Stimulated activated CD4-positive, alpha-beta T cell treated with anti-CD3 and anti-CD28 coated beads, Interleukin-4, amount 100 ng/mL, for 24 hours (primary cell): Measurements from ENCODE around the gene PI4KA.
"Not testable (repeated sequence)": the region's sequence is repeated elsewhere in the genome, so short reads cannot be mapped to it uniquely, and the experiment has no call there.

ENCODE experiments used
- DNase-seq: peaks from one replicate; pipeline ENCODE4 v3.0.0-alpha.2; 2020

The PI4KA gene

DNA sequence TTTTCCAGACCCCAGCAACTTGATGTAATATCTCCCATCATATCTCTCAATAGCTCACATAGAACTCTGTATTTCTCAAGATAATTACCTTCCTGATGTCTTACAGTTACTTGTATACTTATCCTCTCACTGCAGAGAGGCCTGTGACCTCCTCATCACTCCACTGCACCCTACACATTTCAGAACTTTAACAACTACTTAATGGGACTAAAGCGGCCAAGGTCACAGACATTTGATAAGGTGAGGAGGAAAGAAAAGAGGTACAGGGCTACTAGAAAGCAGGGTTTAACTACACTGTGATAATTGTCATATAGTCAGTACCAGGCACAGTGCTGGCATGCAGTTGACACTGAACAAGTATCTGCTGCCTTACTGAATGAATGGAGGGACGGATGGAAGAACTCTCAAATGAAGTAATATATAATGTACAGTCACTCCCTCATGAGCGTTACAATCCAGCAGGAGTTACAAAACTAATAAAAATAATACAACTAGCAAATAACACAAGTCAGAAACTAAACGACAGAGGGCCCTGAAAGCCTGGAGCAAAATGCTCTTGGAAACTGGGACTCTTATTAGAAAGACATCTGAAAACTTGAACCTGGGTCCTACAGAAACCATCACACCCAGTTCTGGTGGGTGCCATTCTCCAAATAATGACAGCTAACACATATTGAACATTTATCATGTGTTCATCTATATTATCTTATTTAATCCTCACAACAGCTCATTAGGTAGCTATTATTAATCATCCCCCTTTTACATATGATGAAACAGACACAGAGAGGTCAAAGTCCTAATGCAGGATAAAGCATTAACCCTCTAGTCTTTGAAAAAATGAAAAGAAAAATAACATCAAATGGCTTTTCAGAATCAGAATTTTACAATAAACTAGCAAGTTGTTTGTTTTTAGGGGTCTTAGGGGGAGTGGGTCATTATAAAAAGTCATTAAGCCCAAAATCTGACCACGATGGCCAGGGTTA is 14.3 kb downstream of the PI4KA start:
- no peak for DNase-seq

DNA sequence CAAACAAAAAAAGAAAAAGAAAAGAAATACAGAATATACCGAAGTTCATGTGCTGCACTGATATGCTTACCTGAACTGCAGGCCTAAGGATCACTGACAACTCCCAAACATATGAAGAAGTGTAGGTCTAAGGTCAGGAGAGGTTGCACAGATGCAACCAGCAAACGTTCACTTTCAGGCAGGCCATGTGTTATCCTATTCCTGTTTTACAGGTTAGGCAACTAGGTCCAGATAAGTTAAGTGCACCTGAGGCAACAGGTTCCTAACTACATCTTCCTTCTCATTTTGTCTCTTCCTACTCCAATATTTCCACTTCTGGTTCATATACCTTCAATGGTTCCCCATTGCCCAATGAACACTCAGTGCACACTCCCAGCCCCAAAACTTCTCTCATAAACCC is 15.1 kb downstream of the PI4KA start:
- no peak for DNase-seq

DNA sequence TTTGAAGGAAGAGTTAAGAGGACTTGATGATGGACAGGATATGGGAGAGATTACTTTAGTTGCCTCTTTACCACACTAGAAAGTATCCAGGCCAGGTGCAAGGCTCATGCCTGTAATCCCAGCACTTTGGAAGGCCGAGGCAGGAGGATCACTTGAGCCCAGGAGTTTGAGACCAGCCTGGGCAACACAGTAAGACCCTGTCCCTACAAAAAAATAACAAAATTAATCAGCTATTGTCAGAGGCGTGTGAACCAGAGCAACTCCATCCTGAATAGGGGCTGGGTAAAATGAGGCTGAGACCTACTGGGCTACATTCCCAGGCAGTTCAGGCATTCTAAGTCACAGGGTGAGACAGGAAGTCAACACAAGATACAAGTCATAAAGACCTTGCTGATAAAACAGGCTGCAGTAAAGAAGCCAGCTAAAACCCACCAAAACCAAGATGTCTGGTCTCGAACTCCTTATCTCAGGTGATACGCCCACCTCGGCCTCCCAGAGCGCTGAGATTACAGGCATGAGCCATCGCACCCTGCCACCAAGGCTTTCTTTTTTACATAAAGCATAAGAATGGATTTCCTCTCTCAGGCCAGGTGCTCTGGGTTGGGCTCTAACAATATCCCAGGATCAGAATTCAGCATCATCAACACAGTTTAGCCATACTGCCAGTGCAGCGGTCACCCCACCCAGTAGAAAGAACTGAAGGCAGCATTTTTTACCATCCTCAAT is 17.8 kb downstream of the PI4KA start:
- no peak for DNase-seq

DNA sequence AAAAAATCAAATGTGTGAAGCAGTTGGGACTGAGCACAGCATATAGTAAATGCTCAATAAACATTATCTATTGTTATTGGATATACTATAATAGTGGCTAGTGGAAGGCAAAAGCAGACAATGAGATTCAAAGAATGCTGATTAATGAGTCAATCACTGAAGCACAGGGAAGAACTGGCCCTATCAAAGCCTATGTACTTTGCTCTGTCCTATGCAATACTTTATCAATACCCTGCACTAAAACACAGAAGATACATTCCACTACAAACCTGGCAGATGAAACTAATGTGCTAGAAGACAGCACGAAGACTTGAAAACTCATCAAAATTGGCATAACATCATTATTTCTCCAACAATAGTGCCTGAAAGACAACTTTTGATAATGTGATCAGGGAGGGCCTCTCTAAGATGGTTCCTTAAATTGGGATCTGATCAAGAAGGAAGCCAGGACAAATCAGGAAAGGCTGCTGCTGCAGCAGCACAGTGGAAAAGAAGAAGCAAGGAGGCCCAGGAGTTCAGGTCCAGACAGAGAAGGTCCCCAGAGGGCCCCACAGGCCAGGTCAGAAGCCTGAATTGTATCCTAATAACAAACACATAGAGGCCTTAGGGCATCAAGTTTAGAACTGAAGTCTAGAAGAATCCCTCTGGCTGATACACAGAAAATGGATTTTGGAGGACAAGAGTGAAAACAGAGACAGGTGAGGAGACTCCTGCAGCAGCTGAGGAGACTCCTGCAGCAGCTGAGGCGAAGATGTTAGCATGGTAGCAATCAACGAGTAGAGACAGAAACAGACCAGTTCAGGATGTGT is 18.6 kb downstream of the PI4KA start:
- DNase-seq: no peak

DNA sequence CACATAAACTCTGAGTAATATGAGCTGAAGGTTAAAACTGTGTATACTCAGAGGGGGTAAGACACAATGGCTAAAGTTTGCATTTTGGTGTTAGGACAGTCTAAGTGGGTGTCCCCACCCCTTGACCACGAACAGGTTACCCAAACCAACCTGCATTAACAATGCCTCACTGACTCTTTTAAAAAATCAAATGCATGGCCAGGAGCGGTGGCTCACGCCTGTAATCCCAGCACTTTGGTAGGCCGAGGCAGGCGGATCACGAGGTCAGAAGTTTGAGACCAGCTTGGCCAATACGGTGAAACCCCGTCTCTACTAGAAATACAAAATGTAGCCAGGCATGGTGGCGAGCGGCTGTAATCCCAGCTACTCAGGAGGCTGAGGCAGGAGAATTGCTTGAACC is 19.3 kb downstream of the PI4KA start:
- DNase-seq: not testable (repeated sequence)

DNA sequence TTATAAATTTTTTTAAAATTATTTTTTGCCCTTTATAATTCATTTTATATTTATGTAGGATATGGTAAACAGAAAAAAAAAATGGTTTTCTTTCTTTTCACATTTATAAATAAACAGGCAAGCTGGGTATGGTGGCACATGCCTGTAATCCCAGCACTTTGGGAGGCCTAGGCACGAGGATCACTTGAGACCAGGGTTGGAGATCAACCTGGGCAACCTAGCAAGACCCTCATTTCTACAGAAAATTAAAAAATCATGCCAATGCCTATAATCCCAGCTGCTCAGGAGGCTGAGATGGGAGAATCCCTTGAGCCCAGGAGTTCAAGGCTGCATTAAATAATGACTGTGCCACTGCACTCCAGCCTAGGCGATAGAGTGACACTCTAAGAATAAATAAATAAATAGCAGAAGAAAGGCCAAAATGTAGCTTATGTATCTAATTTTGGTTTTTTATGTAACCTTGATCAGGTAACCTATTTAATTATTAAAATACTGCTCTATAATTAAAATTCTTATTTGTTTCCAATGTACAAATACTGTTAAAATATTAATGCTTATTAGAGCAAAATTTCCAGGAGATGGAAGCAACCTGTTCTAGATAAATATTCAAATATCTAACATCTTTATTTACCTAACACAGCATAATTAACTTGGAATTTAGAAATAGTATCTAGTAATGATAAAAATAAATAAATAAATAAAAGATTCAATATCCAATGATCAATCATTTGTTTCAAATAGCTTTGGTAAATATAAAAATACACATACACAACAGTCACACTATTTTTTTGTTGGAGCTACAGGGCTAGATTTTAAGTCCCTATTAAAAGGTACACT is 21.4 kb downstream of the PI4KA start:
- DNase-seq: no peak

DNA sequence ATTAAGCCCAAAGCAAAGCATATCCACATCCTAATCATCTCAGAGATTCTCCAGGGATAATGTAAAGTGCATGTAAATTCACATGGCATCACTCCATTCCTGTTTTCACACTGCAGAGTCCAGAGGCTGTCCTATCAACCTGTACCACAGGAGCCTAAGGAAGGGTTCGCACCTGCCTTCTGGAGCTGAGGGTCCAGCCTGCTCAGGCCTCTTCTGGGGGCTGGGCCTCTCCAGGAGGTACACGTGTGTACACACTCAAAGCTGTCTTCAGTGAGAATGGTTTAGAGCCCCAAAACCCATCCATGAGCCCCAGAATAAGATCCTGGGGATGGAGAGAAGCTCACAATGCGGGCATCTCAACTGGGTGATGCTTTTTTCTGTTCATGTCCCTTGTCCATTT is 23.9 kb downstream of the PI4KA start:
- no peak for DNase-seq

DNA sequence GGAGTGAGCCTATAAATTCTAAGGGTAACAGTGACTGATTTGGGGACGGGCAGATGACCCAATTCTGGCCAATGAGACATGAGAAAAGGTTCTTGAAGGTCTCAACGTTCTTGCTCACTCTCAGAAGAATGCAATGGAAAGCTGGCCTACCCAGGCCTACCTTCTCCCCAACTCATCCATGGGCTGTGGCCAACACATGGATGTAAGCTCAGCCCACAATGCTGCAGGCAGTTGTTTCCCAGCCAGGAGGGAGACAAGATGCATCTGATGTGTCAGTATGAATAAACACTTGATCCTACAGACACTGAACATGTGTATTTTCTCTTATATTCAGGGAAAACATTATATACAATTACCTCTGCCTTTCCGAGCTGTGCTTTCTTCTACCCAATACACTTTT is 24.4 kb downstream of the PI4KA start:
- DNase-seq: no peak

DNA sequence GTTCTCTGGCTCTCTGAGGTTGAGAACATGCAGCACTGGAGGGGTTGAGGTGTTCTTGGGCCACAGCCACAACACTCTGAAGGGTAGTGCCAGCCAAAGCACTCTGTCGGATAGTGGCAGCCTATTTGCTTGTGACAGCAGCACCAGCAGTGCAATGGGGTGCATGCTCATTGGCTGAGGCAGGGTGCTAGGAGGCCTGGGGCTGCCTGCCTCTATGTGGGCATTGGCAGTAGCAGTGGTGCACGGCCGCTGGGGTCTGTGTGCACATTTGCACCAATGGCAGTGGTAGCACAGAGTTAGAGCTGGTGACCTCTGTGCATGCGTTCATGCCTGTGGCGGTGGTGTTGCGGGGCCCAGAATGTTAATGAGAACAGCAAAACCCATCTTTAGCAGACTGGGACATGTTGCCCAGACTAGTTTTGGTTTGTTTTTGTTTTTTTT is 25.4 kb downstream of the PI4KA start:
- no peak for DNase-seq

DNA sequence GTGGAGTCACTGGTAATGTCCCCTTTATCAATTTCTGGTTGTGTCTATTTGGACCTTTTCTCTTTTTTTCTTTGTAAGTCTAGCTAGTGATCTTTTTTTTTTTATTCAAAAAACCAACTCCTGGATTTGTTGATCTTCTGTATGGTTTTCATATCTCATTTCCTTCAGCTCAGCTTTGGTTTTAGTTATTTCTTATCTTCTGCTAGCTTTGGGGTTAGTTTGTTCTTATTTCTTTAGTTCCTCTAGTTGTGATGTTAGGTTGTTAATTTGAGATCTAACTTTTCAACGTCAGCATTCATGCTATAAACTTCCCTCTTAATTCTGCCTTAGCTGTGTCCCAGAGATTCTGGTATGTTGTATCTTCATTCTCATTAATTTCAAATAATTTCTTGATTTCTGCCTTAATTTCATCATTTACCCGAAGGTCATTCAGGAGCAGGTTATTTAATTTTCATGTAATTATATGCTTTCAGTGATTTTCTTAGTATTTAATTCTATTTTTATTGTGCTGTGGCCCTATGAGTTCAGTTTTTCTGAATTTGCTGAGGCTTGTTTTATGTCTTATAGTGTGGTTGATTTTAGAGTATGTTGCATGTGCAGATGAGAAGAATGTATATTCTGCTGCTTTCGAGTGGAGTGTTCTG is 29.0 kb downstream of the PI4KA start:
- DNase-seq: no peak

DNA sequence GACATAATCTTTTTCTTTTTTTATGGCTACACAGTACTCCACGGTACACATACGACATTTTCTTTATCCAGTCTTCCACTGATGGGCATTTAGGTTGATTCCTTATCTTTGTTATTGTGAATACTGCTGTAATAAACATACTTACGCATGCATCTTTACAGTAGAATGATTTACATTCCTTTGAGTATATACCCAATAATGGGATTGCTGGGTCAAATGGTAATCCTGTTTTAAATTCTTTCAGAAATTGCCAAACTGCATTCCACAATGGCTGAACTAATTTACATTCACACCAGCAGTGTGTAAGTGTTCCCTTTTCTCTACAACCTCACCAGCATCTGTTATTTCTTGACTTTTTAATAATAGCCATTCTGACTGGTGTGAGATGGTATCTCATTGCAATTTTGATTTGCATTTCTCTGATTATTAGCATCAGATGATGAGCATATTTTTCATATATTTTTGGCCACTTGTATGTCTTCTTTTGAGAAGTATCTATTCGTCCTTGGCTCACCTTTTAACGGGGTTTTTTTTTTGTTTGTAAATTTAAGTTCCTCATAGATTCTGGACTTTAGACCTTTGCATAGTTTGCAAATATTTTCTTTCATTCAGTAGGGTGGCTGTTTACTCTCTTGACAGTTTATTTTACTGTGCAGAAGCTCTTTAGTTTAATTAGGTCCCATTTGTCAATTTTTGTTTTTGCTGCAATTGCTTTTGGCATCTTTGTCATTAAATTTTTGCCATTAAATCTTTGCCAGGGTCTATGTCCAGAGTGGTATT is 32.0 kb downstream of the PI4KA start:
- DNase-seq: not testable (repeated sequence)

DNA sequence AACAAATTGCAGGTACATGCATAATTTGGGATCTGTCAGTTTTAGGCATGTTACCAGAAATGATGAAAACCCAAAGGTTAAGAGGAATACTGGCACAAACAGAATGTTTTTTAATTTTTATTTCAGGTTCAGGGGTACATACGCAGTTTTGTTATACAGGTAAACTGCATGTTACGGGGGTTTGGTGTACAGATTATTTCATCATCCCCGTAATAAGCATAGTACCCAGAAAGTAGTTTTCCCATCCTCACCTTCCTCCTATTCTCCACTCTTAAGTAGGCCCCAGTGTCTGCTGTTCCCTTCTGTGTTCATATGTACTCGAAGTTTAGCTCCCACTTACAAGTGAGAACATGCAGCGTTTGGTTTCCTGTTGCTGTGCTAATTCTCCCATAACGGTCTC is 33.0 kb downstream of the PI4KA start:
- no peak for DNase-seq

DNA sequence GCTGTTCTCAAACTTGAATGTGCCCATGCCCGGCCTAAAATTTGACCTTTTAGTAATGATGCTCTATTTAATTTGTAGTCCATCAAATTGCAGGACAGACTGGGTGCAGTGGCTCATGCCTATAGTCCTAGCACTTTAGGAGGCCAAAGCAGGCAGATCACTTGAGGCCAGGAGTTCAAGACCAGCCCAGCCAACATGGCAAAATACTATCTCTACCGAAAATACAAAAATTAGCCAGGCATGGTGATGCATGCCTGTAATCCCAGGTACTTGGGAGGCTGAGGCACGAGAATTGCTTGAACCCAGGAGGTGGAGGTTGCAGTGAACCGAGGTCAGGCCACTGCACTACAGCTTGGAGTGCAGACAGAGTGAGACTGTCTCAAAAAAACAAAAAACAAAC is 33.4 kb downstream of the PI4KA start:
- DNase-seq: not testable (repeated sequence)

DNA sequence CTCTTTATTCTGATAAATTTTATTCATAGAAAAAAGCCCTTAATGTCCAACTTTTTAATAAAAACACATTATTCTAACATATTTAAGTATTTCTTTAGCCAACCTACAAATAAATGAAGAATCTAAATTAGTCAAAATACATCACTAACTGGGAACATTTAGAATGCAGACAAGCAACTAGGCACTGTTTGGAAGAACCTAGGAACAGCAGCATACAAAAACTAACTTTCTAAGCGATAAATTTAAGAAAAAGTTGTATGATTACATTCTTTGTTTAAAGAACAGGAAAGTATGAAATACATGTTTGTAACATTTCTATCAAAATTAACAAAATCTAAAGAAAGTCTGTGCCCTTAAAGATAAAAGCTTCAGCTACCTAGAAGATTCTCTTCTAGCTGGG is 35.3 kb downstream of the PI4KA start:
- no peak for DNase-seq

DNA sequence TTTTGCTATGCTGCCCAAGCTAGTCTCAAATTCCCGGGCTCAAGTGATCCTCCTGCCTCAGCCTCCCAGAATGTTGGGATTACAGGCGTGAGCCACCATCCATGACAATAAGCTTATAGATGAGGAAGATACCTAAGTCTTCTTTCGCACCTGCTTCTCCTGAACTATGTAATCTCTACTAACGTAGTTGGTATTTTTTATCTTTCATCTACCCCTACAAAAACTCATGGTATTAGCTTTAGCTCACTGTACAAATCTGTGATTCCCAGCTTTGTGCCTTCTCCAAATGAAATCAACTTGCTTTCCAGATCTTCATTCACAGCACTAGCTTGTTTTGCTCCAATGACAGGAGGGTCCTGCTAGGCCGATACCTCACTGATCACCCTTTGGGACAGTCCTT is 36.4 kb downstream of the PI4KA start:
- DNase-seq: no peak

DNA sequence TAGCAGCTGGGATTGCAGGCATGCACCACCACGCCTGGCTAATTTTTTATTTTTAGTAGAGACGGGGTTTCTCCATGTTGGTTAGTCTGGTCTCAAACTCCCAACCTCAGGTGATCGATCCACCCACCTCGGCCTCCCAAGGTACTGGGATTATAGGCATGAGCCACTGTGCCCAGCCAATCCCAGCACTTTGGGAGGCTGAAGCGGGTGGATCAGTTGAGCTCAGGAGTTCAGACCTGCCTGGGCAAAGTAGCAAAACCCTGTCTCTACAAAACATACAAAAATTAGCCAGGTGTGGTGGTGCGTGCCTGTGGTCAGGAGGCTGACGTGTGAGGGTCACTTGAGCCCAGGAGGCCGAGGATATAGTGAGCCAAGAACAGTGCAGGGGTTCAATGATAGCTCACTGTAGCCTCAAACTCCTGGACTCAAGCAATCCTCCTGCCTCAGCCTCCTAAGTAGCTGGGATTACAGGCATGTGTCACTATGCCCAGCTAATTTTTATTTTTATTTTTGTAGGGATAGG is 36.8 kb downstream of the PI4KA start:
- DNase-seq: not testable (repeated sequence)

DNA sequence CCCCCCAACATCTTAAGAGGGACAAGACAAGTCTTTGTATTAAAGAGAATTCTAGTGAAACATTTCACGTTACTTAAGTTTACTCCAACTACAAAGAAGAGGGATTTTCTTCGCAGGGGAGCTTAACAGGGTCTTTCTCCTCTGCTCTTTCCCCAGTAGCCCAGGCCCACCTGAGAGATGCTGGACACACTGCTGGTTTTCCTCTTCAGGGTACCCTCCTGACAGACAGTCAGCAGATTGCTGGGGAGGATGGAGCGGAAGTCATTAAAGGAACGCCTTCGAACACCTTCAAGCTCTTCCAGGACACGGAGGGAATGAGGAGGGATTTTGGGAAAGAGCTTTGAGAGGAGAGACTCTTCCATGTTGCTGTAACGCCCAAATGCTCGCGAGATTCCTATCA is 39.1 kb downstream of the PI4KA start:
- DNase-seq: no peak

DNA sequence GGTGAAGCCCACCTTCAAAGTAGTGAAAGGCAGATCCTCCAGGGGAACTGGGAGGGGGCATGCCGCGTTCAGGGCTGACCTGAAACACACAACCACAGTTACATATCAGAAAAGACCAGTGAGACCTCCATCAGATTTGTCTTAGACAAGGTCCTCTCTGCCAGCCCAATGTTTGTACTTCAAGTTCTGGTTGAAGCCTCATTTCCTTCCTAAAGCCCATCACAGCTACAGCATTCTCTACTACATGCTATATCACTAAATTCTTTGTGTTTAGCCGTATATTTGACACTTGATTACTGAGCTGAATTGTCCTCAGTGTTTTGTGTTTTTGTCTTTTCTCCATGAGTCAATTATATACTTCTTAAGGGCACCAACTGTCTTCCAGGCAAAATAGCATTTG is 40.1 kb downstream of the PI4KA start:
- DNase-seq: no peak

DNA sequence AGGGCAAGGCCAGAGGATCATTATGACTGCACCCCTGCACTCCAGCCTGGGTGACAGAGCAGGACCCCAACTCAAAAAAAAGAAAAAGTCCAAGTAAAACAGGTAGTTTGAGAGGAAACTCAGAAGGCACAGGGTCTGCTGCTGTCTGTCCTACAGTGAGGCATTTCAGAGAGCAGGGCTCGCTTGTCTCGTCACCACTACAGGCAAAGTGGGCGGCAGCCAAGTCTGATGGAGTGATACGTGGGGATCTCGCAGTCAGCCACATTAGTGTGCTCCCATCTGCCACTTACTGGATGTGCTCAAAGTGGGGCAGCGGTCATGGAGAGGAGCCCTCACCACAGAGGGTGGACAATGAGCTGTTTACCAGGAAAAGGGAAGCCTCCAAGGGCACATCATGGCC is 42.1 kb downstream of the PI4KA start:
- DNase-seq: no peak

DNA sequence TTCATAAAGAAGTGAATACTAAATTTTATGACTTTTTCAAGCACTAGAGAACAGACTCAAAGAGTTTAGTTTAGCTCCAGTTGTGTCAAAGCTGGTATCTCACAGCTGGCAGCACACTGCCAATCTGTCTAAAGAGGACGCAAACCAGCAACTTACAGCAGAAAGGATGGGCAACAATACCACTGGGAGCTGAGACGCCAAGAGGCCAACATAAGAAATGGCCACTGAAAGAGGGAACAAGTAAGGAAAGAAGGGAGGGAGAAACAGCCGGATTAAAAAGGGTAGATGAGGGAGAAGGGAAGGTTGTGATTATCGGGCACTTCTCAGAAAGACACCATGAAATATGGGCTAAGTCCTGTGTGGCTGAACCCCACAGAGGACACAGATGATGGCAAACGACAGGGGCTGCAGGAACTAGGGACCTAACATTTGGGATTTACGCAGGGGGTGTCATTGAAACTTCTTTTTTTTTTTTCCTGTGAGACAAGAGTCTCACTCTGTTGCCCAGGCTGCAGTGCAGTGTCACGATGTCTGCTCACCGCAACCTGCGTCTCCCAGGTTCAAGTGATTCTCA is 43.0 kb downstream of the PI4KA start:
- no peak for DNase-seq
